Thyroid gland (tissue), 4 donors: ENCODE measurements around the gene XRN2.

ENCODE experiments used
- CTCF ChIP-seq, 6 experiments: fragments of 200-600 bp in 3 of 6; fragments of 450-650 bp in 3 of 6; sonication (generic) in 3 of 6; IDR thresholded peaks; one replicate each; pipeline ENCODE4 v1.5.1; 2016 to 2019; ENCODE audit warnings: antibody characterized with exemption in 6 of 6, mild to moderate bottlenecking in 2 of 6, inconsistent platforms in 1 of 6, moderate library complexity in 1 of 6
- POLR2A ChIP-seq, 2 donors: fragments of 450-650 bp; IDR thresholded peaks; one replicate each; pipeline ENCODE4 v1.6.1; 2017; ENCODE audit warnings: antibody characterized with exemption in 2 of 2, mild to moderate bottlenecking in 2 of 2, moderate library complexity in 1 of 2

- no peak for TF ChIP-seq CTCF (IDR thresholded peaks at IDR 0.05)
- no peak for TF ChIP-seq POLR2A (IDR thresholded peaks at IDR 0.05)
Observed at GRCh38 chr20:21353236-21353635, 50.1 kb downstream of the XRN2 start.
